K562 (cell line): Measurements from ENCODE around the gene CD34. TPM values are rescaled to one million over a fixed set of nuclear protein-coding genes. Genes with fewer than 3 reads are reported as not detected.

Source experiments
- ATAC-seq: fragments of 200-7000 bp; cut with Tn5 transposase; 3 replicates; pipeline ENCODE4 v1.9.1; 2020; ENCODE audit warnings: moderate library complexity
- BruUV-seq: library from RNA; stranded (reverse); fragments of 400-500 nt; replicated peaks from 2 replicates; lab custom pipeline; 2021; lab: Mats Ljungman, UMichigan
- CTCF ChIA-PET: fragments of 300-600 bp; formaldehyde crosslinking; extraction: SDS; loops from one replicate; lab custom pipeline; 2021; ENCODE audit warnings: low intra/inter-chr PET ratio; lab: Yijun Ruan, JAX
- POLR2A ChIA-PET: fragments of 300-600, 350-650 bp; sonication (Branson Sonifier 250); formaldehyde crosslinking; extraction: SDS; loops from one replicate; lab custom pipeline; 2021; ENCODE audit warnings: antibody characterized with exemption, inconsistent platforms; lab: Yijun Ruan, JAX
- DNase-seq, 4 experiments: peaks; one replicate each; pipeline versions ENCODE4 v3.0.0 to v3.0.0-alpha.2; 2011 to 2018; ENCODE audit warnings: low spot score in 3 of 4, mixed read lengths in 3 of 4; ENCODE audit errors: extremely low read depth in 1 of 4
- FAIRE-seq: peaks from 2 replicates; lab custom pipeline; 2011; peaks lifted over from hg19 to GRCh38; lab: Jason Lieb, UNC
- H2AFZ ChIP-seq: 2 replicates; pipeline ENCODE4 v1.6.0; 2011; ENCODE audit warnings: low read depth, low read length, control low read depth, inconsistent platforms
- H3K27ac ChIP-seq: fragments of 200-600 bp; 3 replicates; pipeline ENCODE4 v1.8.0; 2011; ENCODE audit warnings: low read depth, mild to moderate bottlenecking, control low read depth, inconsistent platforms, low read length, moderate library complexity, mixed read lengths; ENCODE audit errors: extremely low read depth
- H3K27me3 ChIP-seq, 2 experiments: fragments of 300-600 bp in 1 of 2; 2 replicates in 1 of 2; 3 replicates in 1 of 2; pipeline versions ENCODE4 v1.6.0 to v1.8.0; 2011; ENCODE audit warnings: inconsistent platforms in 2 of 2, low read length in 2 of 2, mild to moderate bottlenecking in 1 of 2, mixed read lengths in 1 of 2, moderate library complexity in 1 of 2; ENCODE audit not compliant: control insufficient read depth in 2 of 2, insufficient read depth in 2 of 2
- H3K36me3 ChIP-seq: fragments of 300-600 bp; 3 replicates; pipeline ENCODE4 v1.8.0; 2011; ENCODE audit warnings: mild to moderate bottlenecking, low read length, inconsistent platforms; ENCODE audit not compliant: control insufficient read depth, insufficient read depth
- H3K4me1 ChIP-seq, 2 experiments: fragments of 200-600 bp in 1 of 2; replicated peaks in 1 of 2; 2 replicates in 1 of 2; 3 replicates in 1 of 2; pipeline versions ENCODE4 v1.5.1 to v1.8.0; 2011; ENCODE audit warnings: inconsistent platforms in 2 of 2, low read length in 2 of 2, mild to moderate bottlenecking in 1 of 2, mixed read lengths in 1 of 2, moderate library complexity in 1 of 2; ENCODE audit not compliant: control insufficient read depth in 2 of 2, insufficient read depth in 2 of 2
- H3K4me2 ChIP-seq: 2 replicates; pipeline ENCODE4 v1.6.1; 2011; ENCODE audit warnings: low read length, control low read depth, inconsistent platforms, mixed read lengths; ENCODE audit not compliant: insufficient read depth
- H3K4me3 ChIP-seq: fragments of 200-600 bp; sonication (generic), shearing (Covaris generic); 2 replicates; pipeline ENCODE4 v1.5.1; 2016; ENCODE audit warnings: control low read depth, inconsistent platforms
- H3K79me2 ChIP-seq: fragments of 200-600 bp; 3 replicates; pipeline ENCODE4 v1.8.0; 2011; ENCODE audit warnings: low read length, inconsistent platforms; ENCODE audit not compliant: control insufficient read depth, insufficient read depth
- H3K9ac ChIP-seq, 2 experiments: 2 replicates each; pipeline versions ENCODE4 v1.6.0 to v1.6.1; 2011; ENCODE audit warnings: low read depth in 2 of 2, low read length in 2 of 2, control low read depth in 1 of 2, inconsistent platforms in 1 of 2, mild to moderate bottlenecking in 1 of 2, mixed read lengths in 1 of 2; ENCODE audit not compliant: insufficient read depth in 1 of 2
- H3K9me1 ChIP-seq: one replicate; pipeline ENCODE4 v1.6.0; 2011; ENCODE audit warnings: inconsistent platforms, mild to moderate bottlenecking, low read length, moderate library complexity; ENCODE audit not compliant: control insufficient read depth, insufficient read depth
- H3K9me3 ChIP-seq: replicated peaks from 2 replicates; pipeline ENCODE4 v1.5.1; 2011; ENCODE audit warnings: low read depth, low read length, inconsistent platforms; ENCODE audit not compliant: control insufficient read depth, insufficient read depth
- H4K20me1 ChIP-seq: replicated peaks from 2 replicates; pipeline ENCODE4 v1.6.1; 2011; ENCODE audit warnings: low read length, inconsistent platforms, mixed read lengths; ENCODE audit not compliant: control insufficient read depth, insufficient read depth
- ARID1B ChIP-seq: fragments of 450-650 bp; IDR thresholded peaks from 2 replicates; pipeline ENCODE4 v1.6.1; 2016; ENCODE audit warnings: antibody characterized with exemption, mild to moderate bottlenecking, inconsistent platforms
- CTBP1 ChIP-seq: fragments of 450-650 bp; IDR thresholded peaks from 2 replicates; pipeline ENCODE4 v1.6.1; 2016; ENCODE audit warnings: borderline replicate concordance
- FOXJ2 ChIP-seq: fragments of 200-800 bp; sonication (Bioruptor generic); IDR thresholded peaks from 2 replicates; pipeline ENCODE4 v1.6.1; 2016; ENCODE audit warnings: missing genetic modification characterization, missing compliant biosample characterization
- FOXK2 ChIP-seq, 2 experiments: fragments of 450-650 bp; IDR thresholded peaks in 1 of 2; conservative IDR thresholded peaks in 1 of 2; 2 replicates each; pipeline ENCODE4 v1.6.1; 2016; ENCODE audit warnings: low read depth in 2 of 2, mild to moderate bottlenecking in 1 of 2
- HDAC1 ChIP-seq, 2 experiments: fragments of 450-650 bp; IDR thresholded peaks; 2 replicates each; pipeline ENCODE4 v1.6.1; 2016 to 2017; ENCODE audit warnings: inconsistent platforms in 1 of 2, mild to moderate bottlenecking in 1 of 2, moderate library complexity in 1 of 2
- MXD1 ChIP-seq: fragments of 250-450 bp; sonication (Bioruptor Pico); IDR thresholded peaks from 2 replicates; pipeline ENCODE4 v1.8.0; 2021; ENCODE audit warnings: borderline replicate concordance, mild to moderate bottlenecking, moderate library complexity; ENCODE audit not compliant: poor library complexity, severe bottlenecking
- RCOR1 ChIP-seq, 2 experiments: IDR thresholded peaks; 2 replicates each; pipeline ENCODE4 v1.6.1; 2012; ENCODE audit warnings: low read depth in 2 of 2, low read length in 2 of 2, borderline replicate concordance in 1 of 2, improper control_type of control experiment in 1 of 2
- RFX1 ChIP-seq: fragments of 450-650 bp; IDR thresholded peaks from 2 replicates; pipeline ENCODE4 v1.6.1; 2016; ENCODE audit warnings: mild to moderate bottlenecking, moderate library complexity
- RREB1 ChIP-seq: fragments of 250-450 bp; sonication (Bioruptor Pico); IDR thresholded peaks from 2 replicates; pipeline ENCODE4 v1.4.0; 2020
- ZNF57 ChIP-seq: fragments of 450-650 bp; formaldehyde crosslinking; IDR thresholded peaks from 2 replicates; pipeline ENCODE4 v1.4.0; 2020; ENCODE audit warnings: mild to moderate bottlenecking, moderate library complexity
- WGBS: fragments of 100-300 bp; shearing (Covaris generic); methylation state at CpG from one replicate; pipeline ENCODE4 v1.1.6; 2016; ENCODE audit warnings: low coverage, mixed read lengths; ENCODE audit not compliant: insufficient coverage; ENCODE audit errors: missing lambda C conversion rate; 5-methylcytosine and 5-hydroxymethylcytosine counted together
- in situ Hi-C: fragments of 300-500 bp; cut with MboI; formaldehyde crosslinking; loops from 4 replicates; pipeline ENCODE4 v1.15.0; 2018; ENCODE audit warnings: inconsistent platforms, mixed read lengths
- intact Hi-C: fragments of 100-400 bp; cut with micrococcal nuclease; formaldehyde crosslinking; loops from 2 replicates; pipeline ENCODE4 v1.14.2; 2022
- polyA plus RNA-seq, 8 experiments: library from polyadenylated mRNA; depleted of rRNA in 4 of 8; stranded (reverse) in 5 of 8; unstranded in 3 of 8; fragments of >200 nt; fragmentation: Nextera tagmentation in 2 of 8; fragmentation: Illumina TruSeq in 1 of 8; extraction: Ambion mirVana in 2 of 8; extraction: Trizol in 1 of 8; gene quantifications; 2 replicates each; pipeline versions ENCODE4 v1.2.1 to v1.2.3, GENCODE V29; 2011 to 2014; ENCODE audit warnings: inconsistent platforms in 1 of 8, missing spikeins in 1 of 8
- total RNA-seq, 7 experiments: library from RNA; depleted of rRNA in 6 of 7; stranded (reverse); fragments of >200 nt in 6 of 7; fragmentation: Illumina TruSeq in 2 of 7; extraction: Trizol in 2 of 7; gene quantifications; 2 replicates each; pipeline versions ENCODE4 v1.2.1 to v1.2.3, GENCODE V29; 2011 to 2021; ENCODE audit warnings: low replicate concordance in 1 of 7

The CD34 gene
- total and polyA plus RNA-seq, 9 of the 15 experiments (the other 6 are each of a cell fraction or from before 2014, with no cell fraction given) = not detected

- CTCF ChIA-PET = no interaction called here
- 62% methylated on average over 9 of the region's 9 CpGs for WGBS
- no peak for TF ChIP-seq ARID1B
- TF ChIP-seq MXD1 = no peak
- TF ChIP-seq FOXJ2 (tag) = peak; percentile 69; the same call in 1 of the 2 replicates
- peak; percentile 87 for TF ChIP-seq RFX1
- TF ChIP-seq ZNF57 (CRISPR knock-in tag) = peak; percentile 80; the same call in 1 of the 2 replicates
- 0 out of 2 replicates have a peak, but pooled peaks have one; percentile 37 for TF ChIP-seq CTBP1
- 0 out of 4 replicates have a peak, but pooled peaks of 1 of the 2 experiments have one; percentile 24 for TF ChIP-seq HDAC1 (IDR thresholded peaks at IDR 0.05)
- peak in 1 of 2 experiments; percentile 69; a peak in 2 of 4 replicates for TF ChIP-seq RCOR1 (IDR thresholded peaks at IDR 0.05; ENCODE audit: borderline replicate concordance in 1 of 2, low read depth in 2 of 2, low read length in 2 of 2)
- peak; percentile 75 to 82 for TF ChIP-seq FOXK2 (conservative IDR thresholded peaks at IDR 0.05 in 1 of 2, IDR thresholded peaks at IDR 0.05 in 1 of 2; ENCODE audit: low read depth in 2 of 2)
- TF ChIP-seq RREB1 (CRISPR knock-in tag) = peak; percentile 65; the same call in 1 of the 2 replicates
- TF ChIP-seq, all 486 proteins: peak for 8
- H4K20me1 ChIP-seq = no peaks in the 10 kb centered on the region
- peak; percentile 21; the same call in 2 of the 3 replicates for ATAC-seq
- peaks cover 12% of the 10 kb centered on the region; the same call in 2 of the 3 replicates for H3K79me2 ChIP-seq
- intact Hi-C loops (no loop called here), in situ Hi-C loops (no loop called here)
- H3K4me1 ChIP-seq = peaks cover 36 to 37% of the 10 kb centered on the region in 2 experiments
- H3K9me3 ChIP-seq = no peaks in the 10 kb centered on the region
- no peaks in the 10 kb centered on the region; a peak in 1 of 5 replicates for H3K27me3 ChIP-seq
- DNase-seq = peak in 1 of 4 experiments; percentile 45
- no peak overlapping the region for H3K4me3 ChIP-seq
- no peak overlapping the region for H2AFZ ChIP-seq
- H3K9me1 ChIP-seq = no peaks in the 10 kb centered on the region
- H3K36me3 ChIP-seq = peaks cover 26% of the 10 kb centered on the region
- no peak overlapping the region for H3K27ac ChIP-seq
- H3K4me2 ChIP-seq = no peak overlapping the region
- FAIRE-seq = no peak
- H3K9ac ChIP-seq = no peak overlapping the region
- BruUV-seq = no TSS peak
- POLR2A ChIA-PET = interaction anchor here (0.7 to 1.5 kb wide), 6 partner anchors 8 to 58 kb away, joined by 3 to 4 read pairs (median 3); no protein-coding TSS in a partner anchor
These were observed 44.3 kb downstream of the CD34 start for GRCh38 chr1:207866471-207867135.
